Islet of Langerhans (tissue), 1 donor: Measurements from ENCODE around the gene CFAP91.
A peak's percentile ranks its signal among the peaks of the same experiment; 100 is the strongest.
"Not testable (repeated sequence)": the region's sequence is repeated elsewhere in the genome, so short reads cannot be mapped to it uniquely, and the experiment has no call there.

ENCODE experiments used
- FAIRE-seq: peaks from one replicate; lab custom pipeline; 2011; peaks lifted over from hg19 to GRCh38; lab: Jason Lieb, UNC

Gene CFAP91

GRCh38 chr3:119678209-119678608 is 24.6 kb upstream of the CFAP91 start:
- not testable (repeated sequence) for FAIRE-seq

GRCh38 chr3:119679874-119680273 is 22.9 kb upstream of the CFAP91 start:
- no peak for FAIRE-seq

GRCh38 chr3:119681279-119681678 is 21.5 kb upstream of the CFAP91 start:
- FAIRE-seq, result peak; percentile 68

- no peak for FAIRE-seq
Measured at GRCh38 chr3:119683421-119683820, 19.4 kb upstream of the CFAP91 start.

GRCh38 chr3:119690043-119690656 is 12.7 kb upstream of the CFAP91 start:
- FAIRE-seq, result no peak

- no peak for FAIRE-seq
Measured at GRCh38 chr3:119695480-119695879, 7.3 kb upstream of the CFAP91 start.

- no peak for FAIRE-seq
Measured at GRCh38 chr3:119697394-119697793, 5.4 kb upstream of the CFAP91 start.

GRCh38 chr3:119700269-119700919 is 2.4 kb upstream of the CFAP91 start:
- no peak for FAIRE-seq

- FAIRE-seq, result no peak
Measured at GRCh38 chr3:119700920-119701734, 1.7 kb upstream of the CFAP91 start.

- FAIRE-seq, result no peak
Measured at GRCh38 chr3:119703820-119704531, 1.2 kb downstream of the CFAP91 start.

- FAIRE-seq, result no peak
Measured at GRCh38 chr3:119715105-119715504, 12.3 kb downstream of the CFAP91 start.

GRCh38 chr3:119716998-119717397 is 14.2 kb downstream of the CFAP91 start:
- FAIRE-seq, result no peak

GRCh38 chr3:119717520-119717919 is 14.7 kb downstream of the CFAP91 start:
- no peak for FAIRE-seq

GRCh38 chr3:119723022-119723421 is 20.2 kb downstream of the CFAP91 start:
- FAIRE-seq, result no peak

- FAIRE-seq, result no peak
Measured at GRCh38 chr3:119726909-119727308, 24.1 kb downstream of the CFAP91 start.

- FAIRE-seq, result no peak
Measured at GRCh38 chr3:119729996-119730395, 27.2 kb downstream of the CFAP91 start.

- FAIRE-seq, result no peak
Measured at GRCh38 chr3:119731560-119732343, 28.9 kb downstream of the CFAP91 start.

- no peak for FAIRE-seq
Measured at GRCh38 chr3:119733812-119734211, 31.0 kb downstream of the CFAP91 start.

GRCh38 chr3:119738741-119739140 is 35.9 kb downstream of the CFAP91 start:
- FAIRE-seq, result no peak

GRCh38 chr3:119741657-119742590 is 39.1 kb downstream of the CFAP91 start:
- FAIRE-seq, result no peak

GRCh38 chr3:119743921-119744320 is 41.1 kb downstream of the CFAP91 start:
- no peak for FAIRE-seq
